Measurements from ENCODE around the gene DYNC1LI1. TPM values are rescaled to one million over a fixed set of nuclear protein-coding genes. Genes with fewer than 3 reads are reported as not detected.

DYNC1LI1 gene
- total RNA-seq, 2 experiments from 2014 or later = 28.6 to 48.7 TPM

DNA sequence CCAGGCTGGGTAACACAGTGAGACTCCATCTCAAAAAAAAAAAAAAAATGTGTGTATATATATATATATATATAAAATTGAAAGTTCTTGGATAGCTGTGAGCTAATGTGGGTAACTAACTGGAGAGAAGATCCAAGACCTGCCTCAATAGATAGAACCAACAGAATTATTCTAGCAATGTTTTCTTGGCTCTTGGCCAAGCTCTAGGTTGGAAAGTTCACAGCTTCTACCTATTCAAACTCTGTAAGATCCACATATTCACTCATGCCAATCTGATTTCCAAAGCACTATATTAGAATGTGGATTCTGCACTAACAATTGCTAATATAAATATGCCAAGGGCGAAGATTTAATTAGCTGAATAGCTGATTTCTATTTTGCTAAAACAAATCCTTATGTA is 38.2 kb downstream of the DYNC1LI1 start:
- H3K36me3 ChIP-seq (ENCODE audit: insufficient read depth, low read length) = peaks cover 88% of the 10 kb centered on the region
- TF ChIP-seq, protein P1, sequence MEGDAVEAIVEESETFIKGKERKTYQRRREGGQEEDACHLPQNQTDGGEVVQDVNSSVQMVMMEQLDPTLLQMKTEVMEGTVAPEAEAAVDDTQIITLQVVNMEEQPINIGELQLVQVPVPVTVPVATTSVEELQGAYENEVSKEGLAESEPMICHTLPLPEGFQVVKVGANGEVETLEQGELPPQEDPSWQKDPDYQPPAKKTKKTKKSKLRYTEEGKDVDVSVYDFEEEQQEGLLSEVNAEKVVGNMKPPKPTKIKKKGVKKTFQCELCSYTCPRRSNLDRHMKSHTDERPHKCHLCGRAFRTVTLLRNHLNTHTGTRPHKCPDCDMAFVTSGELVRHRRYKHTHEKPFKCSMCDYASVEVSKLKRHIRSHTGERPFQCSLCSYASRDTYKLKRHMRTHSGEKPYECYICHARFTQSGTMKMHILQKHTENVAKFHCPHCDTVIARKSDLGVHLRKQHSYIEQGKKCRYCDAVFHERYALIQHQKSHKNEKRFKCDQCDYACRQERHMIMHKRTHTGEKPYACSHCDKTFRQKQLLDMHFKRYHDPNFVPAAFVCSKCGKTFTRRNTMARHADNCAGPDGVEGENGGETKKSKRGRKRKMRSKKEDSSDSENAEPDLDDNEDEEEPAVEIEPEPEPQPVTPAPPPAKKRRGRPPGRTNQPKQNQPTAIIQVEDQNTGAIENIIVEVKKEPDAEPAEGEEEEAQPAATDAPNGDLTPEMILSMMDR (conservative IDR thresholded peaks at IDR 0.05; ENCODE audit: low read length) = no peak
- no peak for TF ChIP-seq EZH2phosphoT487 (IDR thresholded peaks at IDR 0.05; ENCODE audit: borderline replicate concordance, low read depth, low read length)
- no peak overlapping the region for H3K27ac ChIP-seq (ENCODE audit: low read depth, low read length, poor library complexity, severe bottlenecking)
- H2AFZ ChIP-seq (ENCODE audit: low read length) = no peak overlapping the region
- intact Hi-C loops (cut with micrococcal nuclease; ENCODE audit: unreplicated experiment) = no loop called here
- DNase-seq (ENCODE audit: low spot score) = no peak
- H3K4me3 ChIP-seq (ENCODE audit: low read depth, low read length, poor library complexity, severe bottlenecking) = no peak overlapping the region
- H3K4me1 ChIP-seq (ENCODE audit: insufficient read depth, low read length, poor library complexity, severe bottlenecking) = no peaks in the 10 kb centered on the region
- H3K79me2 ChIP-seq (ENCODE audit: insufficient read depth, low read depth, low read length) = no peaks in the 10 kb centered on the region
- ChIA-PET CTCF (ENCODE audit: unreplicated experiment) (no interaction called here), POLR2A (interaction anchor here (0.6 to 1.9 kb wide), 6 partner anchors 11 to 163 kb away, joined by 3 to 6 read pairs (median 4); no protein-coding TSS in a partner anchor)
- BruUV-seq (replicated peaks) = no TSS peak
- H3K9me2 ChIP-seq (ENCODE audit: insufficient read depth, low read length) = no peaks in the 10 kb centered on the region
- no peaks in the 10 kb centered on the region for H4K20me1 ChIP-seq (ENCODE audit: insufficient read depth, low read length)
- no peak overlapping the region for H3K4me2 ChIP-seq (ENCODE audit: low read length)
- H3K9me3 ChIP-seq (ENCODE audit: low read length) = no peaks in the 10 kb centered on the region

DNA sequence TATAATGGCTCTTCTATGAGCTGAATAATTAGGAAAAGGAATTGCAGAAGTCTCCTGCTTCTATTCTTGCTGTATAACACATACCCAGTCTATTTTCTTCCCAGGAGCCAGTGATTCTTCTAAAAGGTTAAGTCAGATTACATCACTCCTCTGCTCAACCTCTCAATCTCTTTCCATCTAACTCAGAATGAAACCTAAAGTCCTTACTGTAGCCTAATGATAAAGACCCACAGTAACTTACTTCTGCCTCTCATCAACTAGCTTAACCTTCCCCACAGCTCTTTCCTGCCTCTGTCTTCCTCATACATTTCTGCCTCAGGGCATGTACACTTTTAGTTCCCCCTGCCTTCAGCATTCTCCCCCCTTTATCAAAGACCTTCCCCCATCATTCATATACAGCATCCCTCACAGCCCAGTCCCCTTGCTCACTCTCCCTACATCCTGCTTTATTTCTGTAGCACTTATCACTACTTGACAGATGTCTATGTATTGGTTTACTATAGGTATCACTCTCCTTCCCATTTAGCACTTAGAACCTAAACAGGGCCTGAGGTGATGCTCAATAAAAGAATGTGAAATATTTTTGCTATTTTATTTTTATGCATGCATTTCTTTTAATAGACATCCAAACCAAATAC is 39.5 kb downstream of the DYNC1LI1 start:
- no peak overlapping the region for H2AFZ ChIP-seq (ENCODE audit: low read length)
- H4K20me1 ChIP-seq (ENCODE audit: insufficient read depth, low read length) = no peaks in the 10 kb centered on the region
- intact Hi-C loops (cut with micrococcal nuclease; ENCODE audit: unreplicated experiment) = no loop called here
- no peak overlapping the region for H3K4me3 ChIP-seq (ENCODE audit: low read depth, low read length, poor library complexity, severe bottlenecking)
- ChIA-PET CTCF (ENCODE audit: unreplicated experiment) (no interaction called here), POLR2A (interaction anchor here (0.7 to 1.9 kb wide), 4 partner anchors 11 to 51 kb away, joined by 3 to 6 read pairs (median 3); no protein-coding TSS in a partner anchor)
- BruUV-seq (replicated peaks) = no TSS peak
- no peak overlapping the region for H3K27ac ChIP-seq (ENCODE audit: low read depth, low read length, poor library complexity, severe bottlenecking)
- no peak for DNase-seq (ENCODE audit: low spot score)
- H3K79me2 ChIP-seq (ENCODE audit: insufficient read depth, low read depth, low read length) = no peaks in the 10 kb centered on the region
- H3K9me2 ChIP-seq (ENCODE audit: insufficient read depth, low read length) = no peaks in the 10 kb centered on the region
- peaks cover 92% of the 10 kb centered on the region for H3K36me3 ChIP-seq (ENCODE audit: insufficient read depth, low read length)
- H3K9me3 ChIP-seq (ENCODE audit: low read length) = no peaks in the 10 kb centered on the region
- H3K4me1 ChIP-seq (ENCODE audit: insufficient read depth, low read length, poor library complexity, severe bottlenecking) = no peaks in the 10 kb centered on the region
- no peak overlapping the region for H3K4me2 ChIP-seq (ENCODE audit: low read length)
- TF ChIP-seq, protein P1 (conservative IDR thresholded peaks at IDR 0.05; ENCODE audit: low read length) = no peak
- TF ChIP-seq EZH2phosphoT487 (IDR thresholded peaks at IDR 0.05; ENCODE audit: borderline replicate concordance, low read depth, low read length) = no peak

DNA sequence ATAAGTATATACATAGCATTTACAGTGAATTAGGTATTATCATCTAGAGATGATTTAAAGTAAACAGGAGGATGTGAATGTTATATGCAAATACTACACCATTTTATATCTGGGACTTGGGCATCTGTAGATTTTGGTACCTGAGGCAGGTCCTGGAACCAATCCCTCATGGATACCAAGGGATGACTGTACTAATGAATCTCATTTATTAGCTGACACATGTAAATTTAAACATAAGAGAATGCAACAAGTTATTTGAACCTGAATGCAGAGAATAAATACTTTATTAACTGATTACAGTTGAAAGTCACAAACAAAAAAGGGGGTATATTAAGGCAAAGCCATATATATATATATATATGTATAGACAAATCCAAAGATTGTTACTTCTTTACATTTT is 44.9 kb downstream of the DYNC1LI1 start:
- Histone ChIP-seq H4K20me1 (ENCODE audit: insufficient read depth, low read length) (no peaks in the 10 kb centered on the region), H2AFZ (ENCODE audit: low read length) (no peak overlapping the region), H3K4me3 (ENCODE audit: low read depth, low read length, poor library complexity, severe bottlenecking) (no peak overlapping the region), H3K4me2 (ENCODE audit: low read length) (no peak overlapping the region), H3K9me3 (ENCODE audit: low read length) (no peaks in the 10 kb centered on the region), H3K4me1 (ENCODE audit: insufficient read depth, low read length, poor library complexity, severe bottlenecking) (no peaks in the 10 kb centered on the region), H3K9me2 (ENCODE audit: insufficient read depth, low read length) (no peaks in the 10 kb centered on the region), H3K27ac (ENCODE audit: low read depth, low read length, poor library complexity, severe bottlenecking) (no peak overlapping the region), H3K79me2 (ENCODE audit: insufficient read depth, low read depth, low read length) (no peaks in the 10 kb centered on the region), H3K36me3 (ENCODE audit: insufficient read depth, low read length) (peaks cover 64% of the 10 kb centered on the region)
- ChIA-PET CTCF (ENCODE audit: unreplicated experiment) (no interaction called here), POLR2A (interaction anchor here (0.5 to 1.9 kb wide), 2 partner anchors 14 to 390 kb away, joined by 3 to 5 read pairs; no protein-coding TSS in a partner anchor)
- no peak for TF ChIP-seq EZH2phosphoT487 (IDR thresholded peaks at IDR 0.05; ENCODE audit: borderline replicate concordance, low read depth, low read length)
- TF ChIP-seq, protein P1 (conservative IDR thresholded peaks at IDR 0.05; ENCODE audit: low read length) = no peak
- intact Hi-C loops (cut with micrococcal nuclease; ENCODE audit: unreplicated experiment) = no loop called here
- BruUV-seq (replicated peaks) = no TSS peak
- DNase-seq (ENCODE audit: low spot score) = no peak
